HL-60 (cell line): Measurements from ENCODE around the gene NDE1.

ENCODE experiments used
- CTCF ChIP-seq: IDR thresholded peaks from one replicate; pipeline ENCODE4 v1.5.1; 2011; ENCODE audit warnings: low read length, control low read depth, inconsistent platforms; ENCODE audit not compliant: insufficient read depth
- GABPA ChIP-seq: IDR thresholded peaks from 2 replicates; pipeline ENCODE4 v1.6.1; 2012; ENCODE audit warnings: low read depth
- POLR2AphosphoS5 ChIP-seq: IDR thresholded peaks from 2 replicates; pipeline ENCODE4 v1.6.1; 2012; ENCODE audit warnings: low read depth
- REST ChIP-seq: IDR thresholded peaks from 2 replicates; pipeline ENCODE4 v1.6.1; 2012; ENCODE audit warnings: low read depth; ENCODE audit not compliant: insufficient replicate concordance
- SPI1 ChIP-seq: IDR thresholded peaks from 2 replicates; pipeline ENCODE4 v1.6.1; 2012; ENCODE audit warnings: low read depth, mild to moderate bottlenecking, borderline replicate concordance

- no peak for TF ChIP-seq POLR2AphosphoS5
- TF ChIP-seq CTCF = no peak
- no peak for TF ChIP-seq GABPA
- no peak for TF ChIP-seq REST
- TF ChIP-seq SPI1 = no peak
These were observed 71.0 kb downstream of the NDE1 start for GRCh38 chr16:15721018-15721417.
